ENCODE results near the gene MEGF8.

MEGF8 gene

DNA sequence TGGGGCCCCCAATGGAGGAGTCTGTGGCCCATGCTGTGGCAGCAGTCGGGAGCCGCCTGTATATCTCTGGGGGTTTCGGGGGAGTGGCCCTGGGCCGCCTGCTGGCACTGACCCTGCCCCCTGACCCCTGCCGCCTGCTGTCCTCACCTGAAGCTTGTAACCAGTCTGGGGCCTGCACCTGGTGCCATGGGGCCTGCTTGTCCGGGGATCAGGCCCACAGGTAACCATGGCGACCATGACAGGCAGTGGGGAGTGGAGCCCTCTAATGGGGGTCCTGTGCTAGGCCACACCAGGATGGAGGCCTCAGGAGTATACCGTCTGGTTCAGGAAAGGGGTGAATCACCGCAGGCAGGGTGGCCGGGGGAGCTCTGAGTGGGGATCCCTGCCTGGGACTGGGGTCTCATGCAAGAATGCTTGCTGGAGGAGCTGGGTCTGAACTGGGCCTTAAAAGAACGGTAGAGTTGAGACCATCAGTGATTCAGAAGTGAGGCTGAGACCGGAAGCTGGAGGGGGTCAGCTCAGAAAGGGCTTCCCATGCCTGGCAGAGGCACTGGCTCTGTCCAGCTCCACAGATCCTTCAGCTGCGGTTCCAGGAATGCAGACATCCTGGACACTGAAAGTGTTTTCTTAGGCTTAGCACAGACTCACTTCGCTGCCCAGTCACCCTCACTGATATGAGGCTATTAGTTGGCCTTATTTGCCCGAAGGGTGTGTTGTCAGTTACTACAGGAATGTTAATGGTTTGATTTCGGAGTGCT is 35.5 kb downstream of the MEGF8 start:
- TF ChIP-seq, protein P1, sequence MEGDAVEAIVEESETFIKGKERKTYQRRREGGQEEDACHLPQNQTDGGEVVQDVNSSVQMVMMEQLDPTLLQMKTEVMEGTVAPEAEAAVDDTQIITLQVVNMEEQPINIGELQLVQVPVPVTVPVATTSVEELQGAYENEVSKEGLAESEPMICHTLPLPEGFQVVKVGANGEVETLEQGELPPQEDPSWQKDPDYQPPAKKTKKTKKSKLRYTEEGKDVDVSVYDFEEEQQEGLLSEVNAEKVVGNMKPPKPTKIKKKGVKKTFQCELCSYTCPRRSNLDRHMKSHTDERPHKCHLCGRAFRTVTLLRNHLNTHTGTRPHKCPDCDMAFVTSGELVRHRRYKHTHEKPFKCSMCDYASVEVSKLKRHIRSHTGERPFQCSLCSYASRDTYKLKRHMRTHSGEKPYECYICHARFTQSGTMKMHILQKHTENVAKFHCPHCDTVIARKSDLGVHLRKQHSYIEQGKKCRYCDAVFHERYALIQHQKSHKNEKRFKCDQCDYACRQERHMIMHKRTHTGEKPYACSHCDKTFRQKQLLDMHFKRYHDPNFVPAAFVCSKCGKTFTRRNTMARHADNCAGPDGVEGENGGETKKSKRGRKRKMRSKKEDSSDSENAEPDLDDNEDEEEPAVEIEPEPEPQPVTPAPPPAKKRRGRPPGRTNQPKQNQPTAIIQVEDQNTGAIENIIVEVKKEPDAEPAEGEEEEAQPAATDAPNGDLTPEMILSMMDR (IDR thresholded peaks at IDR 0.05; ENCODE audit: control insufficient read depth, extremely low read depth, insufficient read depth) = no peak

DNA sequence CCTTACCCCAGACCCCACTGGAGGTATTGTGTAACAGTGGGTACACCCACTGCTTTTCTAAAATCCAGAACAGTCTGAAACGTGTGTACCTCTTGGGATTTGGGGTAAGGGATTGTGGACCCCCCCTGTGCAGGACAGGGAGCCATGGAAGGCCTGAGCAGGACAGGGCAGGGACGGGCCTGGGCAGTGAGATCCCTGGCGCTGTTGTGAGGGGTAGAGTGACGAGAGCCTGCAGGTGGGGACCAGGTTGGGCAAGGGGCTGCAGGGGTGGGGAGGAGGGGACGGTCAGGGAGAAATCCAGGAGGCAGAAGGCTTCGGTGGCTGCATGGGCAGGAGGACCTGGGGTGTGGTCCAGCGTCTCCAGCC is 36.1 kb downstream of the MEGF8 start:
- H3K4me3 ChIP-seq (ENCODE audit: low read depth, low read length) = no peak overlapping the region
- no peak for DNase-seq (ENCODE audit: low read depth)
- TF ChIP-seq, protein P1 (IDR thresholded peaks at IDR 0.05; ENCODE audit: control insufficient read depth, extremely low read depth, insufficient read depth) = no peak

More for the DNA sequence above, 35.5 kb downstream of the MEGF8 start:
- no peak for DNase-seq (ENCODE audit: low read depth)
- H3K4me3 ChIP-seq (ENCODE audit: low read depth, low read length) = no peak overlapping the region

DNA sequence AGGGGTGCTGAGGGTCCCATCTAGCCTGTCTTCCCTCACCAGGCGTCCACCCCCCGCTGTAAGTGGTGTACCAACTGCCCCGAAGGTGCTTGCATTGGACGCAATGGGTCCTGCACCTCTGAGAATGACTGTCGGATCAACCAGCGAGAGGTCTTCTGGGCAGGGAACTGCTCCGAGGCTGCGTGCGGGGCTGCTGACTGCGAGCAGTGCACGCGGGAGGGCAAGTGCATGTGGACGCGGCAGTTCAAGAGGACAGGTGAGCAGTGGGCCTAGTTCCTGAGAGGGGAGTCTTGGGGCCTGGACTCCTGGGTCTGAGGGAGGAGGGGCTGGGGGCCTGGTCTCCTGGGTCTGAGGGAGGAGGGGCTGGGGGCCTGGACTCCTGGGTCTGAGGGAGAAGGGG is 36.9 kb downstream of the MEGF8 start:
- DNase-seq (ENCODE audit: low read depth) = no peak
- no peak overlapping the region for H3K4me3 ChIP-seq (ENCODE audit: low read depth, low read length)
- TF ChIP-seq, protein P1 (IDR thresholded peaks at IDR 0.05; ENCODE audit: control insufficient read depth, extremely low read depth, insufficient read depth) = no peak

DNA sequence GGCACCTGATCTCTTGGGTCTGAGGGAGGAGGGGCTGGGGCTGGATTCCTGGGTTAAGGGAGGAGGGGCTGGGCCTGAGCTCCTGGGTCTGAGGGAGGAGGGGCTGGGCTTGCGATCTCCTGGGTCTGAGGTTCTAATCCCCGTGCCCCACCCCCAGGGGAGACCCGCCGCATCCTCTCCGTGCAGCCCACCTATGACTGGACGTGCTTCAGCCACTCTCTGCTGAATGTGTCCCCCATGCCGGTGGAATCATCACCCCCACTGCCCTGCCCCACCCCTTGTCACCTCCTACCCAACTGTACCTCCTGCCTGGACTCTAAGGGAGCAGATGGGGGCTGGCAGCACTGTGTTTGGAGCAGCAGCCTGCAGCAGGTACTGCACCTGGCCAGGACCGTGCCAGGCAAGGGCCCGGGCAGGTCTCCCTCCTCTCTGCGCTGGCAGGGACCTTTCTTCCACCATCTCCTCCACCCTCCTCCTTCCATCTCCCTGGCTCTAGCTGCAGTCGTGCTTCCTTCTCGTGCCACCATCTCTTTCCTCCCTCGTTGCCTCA is 37.5 kb downstream of the MEGF8 start:
- H3K4me3 ChIP-seq (ENCODE audit: low read depth, low read length) = no peak overlapping the region
- DNase-seq (ENCODE audit: low read depth) = no peak
- TF ChIP-seq, protein P1 (IDR thresholded peaks at IDR 0.05; ENCODE audit: control insufficient read depth, extremely low read depth, insufficient read depth) = no peak

DNA sequence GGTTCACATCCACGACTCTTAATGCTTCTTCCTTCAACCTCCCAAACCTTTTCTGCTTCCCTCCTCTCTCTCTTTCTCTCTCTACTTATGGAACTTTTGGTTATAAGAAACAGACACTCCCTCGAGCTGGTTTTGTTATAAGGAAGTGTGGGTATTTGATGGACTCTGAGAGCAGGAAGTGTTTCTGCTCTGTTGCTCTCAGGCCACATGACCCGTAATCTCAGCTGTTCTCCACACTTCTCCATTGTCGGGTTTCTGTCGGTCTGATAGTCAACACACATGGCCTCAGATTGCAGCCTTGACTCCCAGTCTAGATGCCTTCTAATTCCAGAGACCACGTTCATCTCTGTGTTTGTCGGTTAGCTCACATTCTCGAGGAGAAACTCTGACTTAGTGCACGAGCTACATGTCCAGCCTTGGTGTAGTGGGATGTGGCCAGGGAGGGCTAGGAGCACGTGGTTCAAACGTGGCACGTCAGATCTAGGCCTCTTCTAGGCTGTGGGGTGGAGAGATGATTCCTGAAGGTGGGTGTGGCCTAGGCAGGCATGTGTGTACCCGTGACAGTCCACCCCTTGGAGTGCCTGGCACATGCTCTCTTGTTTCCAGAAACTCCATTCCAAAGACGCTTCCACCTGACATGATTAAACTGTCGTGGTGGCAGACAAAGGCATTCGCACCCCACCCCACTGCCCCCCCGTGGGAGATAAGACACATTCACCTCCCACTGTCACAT is 38.3 kb downstream of the MEGF8 start:
- TF ChIP-seq, protein P1 (IDR thresholded peaks at IDR 0.05; ENCODE audit: control insufficient read depth, extremely low read depth, insufficient read depth) = no peak
- no peak overlapping the region for H3K4me3 ChIP-seq (ENCODE audit: low read depth, low read length)
- DNase-seq (ENCODE audit: low read depth) = no peak

DNA sequence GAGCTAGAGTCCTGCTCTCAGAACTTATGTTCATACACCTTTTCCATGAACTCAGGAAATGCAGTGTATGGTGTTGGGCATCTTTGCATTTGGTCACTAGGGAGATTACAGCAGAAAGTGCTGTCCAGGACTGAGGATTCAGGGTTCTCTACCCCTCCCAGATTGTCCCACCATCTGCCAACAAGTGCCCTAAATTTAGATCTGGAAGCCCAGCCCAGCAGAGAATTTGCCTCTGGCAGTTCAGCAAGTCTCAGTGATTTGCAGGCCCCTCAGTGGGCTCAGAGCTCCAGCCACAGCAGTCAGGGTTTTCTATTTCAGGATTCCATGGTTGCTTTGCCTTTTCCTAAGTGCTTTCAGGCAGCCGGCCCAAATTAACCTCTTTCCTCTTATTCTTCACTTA is 41.2 kb downstream of the MEGF8 start:
- no peak overlapping the region for H3K4me3 ChIP-seq (ENCODE audit: low read depth, low read length)
- TF ChIP-seq, protein P1 (IDR thresholded peaks at IDR 0.05; ENCODE audit: control insufficient read depth, extremely low read depth, insufficient read depth) = no peak
- DNase-seq (ENCODE audit: low read depth) = no peak
